ENCODE results near the gene KCNJ14.
"Not testable (repeated sequence)": the region's sequence is repeated elsewhere in the genome, so short reads cannot be mapped to it uniquely, and the experiment has no call there.

Gene KCNJ14

GRCh38 chr19:48488478-48488877 lies 33.1 kb downstream of the KCNJ14 start:
- DNase-seq (ENCODE audit: low spot score): not testable (repeated sequence)

- DNase-seq (ENCODE audit: low spot score): peak; percentile 74
Measured at GRCh38 chr19:48489608-48490216, 34.3 kb downstream of the KCNJ14 start.

GRCh38 chr19:48490981-48491792 lies 35.8 kb downstream of the KCNJ14 start:
- no peak for DNase-seq (ENCODE audit: low spot score)

GRCh38 chr19:48491793-48492123 lies 36.4 kb downstream of the KCNJ14 start:
- no peak for DNase-seq (ENCODE audit: low spot score)

DNA sequence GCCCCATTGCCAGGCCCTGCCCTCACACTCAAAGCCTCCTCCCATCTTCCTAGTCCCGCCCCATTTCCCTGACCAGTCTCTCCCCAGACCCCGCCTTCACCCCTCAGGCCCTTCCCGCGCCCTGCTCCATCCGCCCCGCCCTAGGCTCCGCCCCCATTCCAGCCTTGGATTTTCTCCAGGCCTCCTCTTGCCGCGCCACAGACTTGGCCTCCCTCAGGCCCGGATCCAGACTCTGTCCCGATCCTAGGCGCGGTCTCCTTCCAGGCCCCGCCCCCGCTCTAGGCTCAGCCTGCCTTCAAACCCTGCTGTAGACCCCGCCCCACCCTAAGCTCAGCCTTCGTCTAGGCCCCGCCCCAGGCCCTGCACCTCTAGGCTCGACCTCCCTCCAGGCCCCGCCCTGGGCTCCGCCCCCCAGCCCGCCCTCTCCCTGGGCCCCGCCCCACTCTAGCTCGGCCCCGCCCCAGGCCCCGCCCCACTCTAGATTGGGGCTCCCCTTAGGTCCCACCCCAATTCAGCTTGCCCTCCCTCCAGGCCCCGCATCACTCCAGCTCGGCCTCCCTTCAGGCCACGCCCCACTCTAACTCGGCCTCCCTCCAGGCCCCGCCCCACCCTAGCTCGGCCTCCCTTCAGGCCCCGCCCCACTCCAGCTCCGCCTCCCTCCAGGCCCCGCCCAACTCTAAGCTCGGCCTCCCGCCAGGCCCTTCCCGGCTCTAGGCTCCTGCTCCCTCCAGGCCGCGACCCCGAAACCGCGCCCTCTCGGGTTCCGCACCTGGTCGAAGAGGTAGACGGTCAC lies 37.7 kb downstream of the KCNJ14 start:
- peak; percentile 98 for DNase-seq (ENCODE audit: low spot score)

DNA sequence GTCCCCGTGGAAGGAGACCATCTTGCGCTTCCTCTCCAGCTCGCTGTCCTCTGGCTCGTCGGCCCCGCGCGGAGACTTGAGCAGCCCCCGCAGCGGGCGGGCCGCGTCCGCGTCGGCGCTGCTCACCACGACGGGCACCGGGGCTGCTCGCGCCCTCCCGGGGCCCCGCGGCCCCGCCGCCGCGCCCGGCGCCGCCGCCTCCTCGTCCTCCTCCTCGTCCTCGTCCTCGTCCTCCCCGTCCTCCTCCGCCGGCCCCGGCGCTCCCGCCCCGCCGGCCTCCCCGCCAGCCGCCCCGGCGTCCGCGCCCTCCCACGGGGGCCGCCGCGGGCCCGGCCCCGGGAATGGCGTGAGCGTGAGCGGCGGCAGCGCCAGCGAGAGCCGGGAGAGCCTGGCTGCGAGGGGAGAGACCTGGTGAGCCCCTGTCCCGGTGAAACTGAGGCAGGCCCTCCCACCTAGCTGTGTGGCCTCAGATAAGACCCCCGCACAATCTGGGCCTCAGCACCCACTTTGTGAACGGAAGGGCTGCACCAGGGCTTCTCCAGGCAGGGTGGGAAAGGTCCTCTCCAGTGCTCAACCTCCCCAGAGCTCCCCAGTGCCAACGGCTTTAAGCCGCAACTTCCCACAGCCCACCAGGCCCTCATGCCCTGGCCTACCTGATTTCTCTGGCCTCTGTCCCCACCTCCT lies 38.5 kb downstream of the KCNJ14 start:
- no peak for DNase-seq (ENCODE audit: low spot score)

- no peak for DNase-seq (ENCODE audit: low spot score)
Measured at GRCh38 chr19:48495396-48495795, 40.0 kb downstream of the KCNJ14 start.

GRCh38 chr19:48496959-48497727 lies 41.8 kb downstream of the KCNJ14 start:
- no peak for DNase-seq (ENCODE audit: low spot score)

DNA sequence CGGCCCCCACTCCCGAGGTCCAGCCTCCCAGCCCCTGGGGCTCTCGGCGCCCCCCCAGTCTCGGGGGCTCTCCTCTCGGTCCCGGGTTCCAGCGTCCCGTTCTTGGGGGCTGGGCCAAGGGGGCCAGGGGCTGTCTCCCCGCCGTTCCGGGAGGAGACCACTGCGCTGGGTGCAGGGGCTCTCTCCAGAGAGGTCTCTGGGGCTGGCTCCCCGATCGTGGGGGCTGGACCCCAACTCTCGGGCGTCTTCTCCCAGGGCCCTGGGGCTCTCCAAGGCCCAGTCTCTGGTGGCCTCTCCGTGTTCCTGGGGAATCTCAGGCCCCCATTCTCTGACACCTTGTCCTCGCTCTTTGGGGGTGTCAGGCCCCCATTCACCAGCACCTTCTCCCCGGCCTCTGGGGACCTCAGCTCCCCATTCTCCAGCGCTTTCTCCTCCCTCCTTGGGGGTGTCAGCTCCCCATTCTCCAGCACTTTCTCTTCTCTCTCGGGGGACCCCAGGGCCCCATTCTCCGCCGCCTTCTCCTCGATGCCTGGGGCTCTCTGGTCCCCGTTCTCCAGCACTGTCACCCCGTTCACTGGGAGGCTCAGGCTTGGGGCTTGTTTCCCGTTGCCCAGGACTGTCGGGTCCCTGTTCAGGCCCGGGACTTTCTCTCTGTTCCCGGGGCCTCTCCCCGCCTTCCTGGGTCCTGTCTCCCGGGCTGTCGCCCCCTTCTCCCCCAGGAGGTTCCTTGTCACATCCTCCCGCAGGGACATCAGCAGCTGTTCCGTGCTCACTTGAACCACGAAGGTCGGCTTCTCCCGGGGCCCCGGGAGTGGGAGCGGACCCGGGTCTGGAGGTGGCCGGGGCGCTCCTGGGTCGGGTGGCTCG lies 42.6 kb downstream of the KCNJ14 start:
- no peak for DNase-seq (ENCODE audit: low spot score)

DNA sequence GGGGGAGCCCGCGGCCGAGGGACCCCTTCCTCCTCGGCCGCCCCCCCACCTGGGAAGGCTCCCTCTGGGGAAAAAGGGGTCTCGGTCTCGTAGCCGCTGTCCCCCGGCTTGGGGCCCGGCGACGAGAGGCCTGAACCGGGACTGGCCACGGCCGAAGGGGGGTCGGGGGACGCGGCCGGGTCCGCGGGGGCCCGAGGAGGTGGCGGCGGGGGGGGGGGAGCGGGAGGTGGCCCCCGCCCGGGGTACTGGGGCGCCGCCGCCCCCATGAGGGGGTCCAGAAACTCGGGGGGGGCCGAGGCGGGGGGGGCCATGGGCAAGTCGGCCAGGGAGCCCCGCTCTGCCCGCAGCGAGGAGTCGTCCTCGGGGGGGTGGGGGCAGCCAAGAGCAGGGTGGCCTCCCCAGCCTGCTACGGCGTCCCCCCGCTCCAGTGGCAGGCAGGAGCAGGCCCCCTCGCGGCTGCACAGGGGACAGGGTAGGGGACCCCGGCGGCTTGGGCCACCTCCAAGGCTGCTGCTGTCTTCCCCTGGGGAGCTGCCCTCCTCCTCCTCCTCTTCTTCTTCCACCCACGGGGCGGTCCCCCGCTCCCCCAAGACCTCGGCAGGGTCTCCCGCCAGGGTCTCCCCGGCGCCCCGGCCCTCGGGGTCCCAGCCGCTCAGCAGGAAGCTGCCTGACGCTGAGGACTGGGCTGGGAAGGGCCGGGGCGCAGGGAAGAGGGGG lies 43.4 kb downstream of the KCNJ14 start:
- DNase-seq (ENCODE audit: low spot score): no peak

- no peak for DNase-seq (ENCODE audit: low spot score)
Measured at GRCh38 chr19:48499316-48500090, 44.1 kb downstream of the KCNJ14 start.

- no peak for DNase-seq (ENCODE audit: low spot score)
Measured at GRCh38 chr19:48500830-48501493, 45.6 kb downstream of the KCNJ14 start.

DNA sequence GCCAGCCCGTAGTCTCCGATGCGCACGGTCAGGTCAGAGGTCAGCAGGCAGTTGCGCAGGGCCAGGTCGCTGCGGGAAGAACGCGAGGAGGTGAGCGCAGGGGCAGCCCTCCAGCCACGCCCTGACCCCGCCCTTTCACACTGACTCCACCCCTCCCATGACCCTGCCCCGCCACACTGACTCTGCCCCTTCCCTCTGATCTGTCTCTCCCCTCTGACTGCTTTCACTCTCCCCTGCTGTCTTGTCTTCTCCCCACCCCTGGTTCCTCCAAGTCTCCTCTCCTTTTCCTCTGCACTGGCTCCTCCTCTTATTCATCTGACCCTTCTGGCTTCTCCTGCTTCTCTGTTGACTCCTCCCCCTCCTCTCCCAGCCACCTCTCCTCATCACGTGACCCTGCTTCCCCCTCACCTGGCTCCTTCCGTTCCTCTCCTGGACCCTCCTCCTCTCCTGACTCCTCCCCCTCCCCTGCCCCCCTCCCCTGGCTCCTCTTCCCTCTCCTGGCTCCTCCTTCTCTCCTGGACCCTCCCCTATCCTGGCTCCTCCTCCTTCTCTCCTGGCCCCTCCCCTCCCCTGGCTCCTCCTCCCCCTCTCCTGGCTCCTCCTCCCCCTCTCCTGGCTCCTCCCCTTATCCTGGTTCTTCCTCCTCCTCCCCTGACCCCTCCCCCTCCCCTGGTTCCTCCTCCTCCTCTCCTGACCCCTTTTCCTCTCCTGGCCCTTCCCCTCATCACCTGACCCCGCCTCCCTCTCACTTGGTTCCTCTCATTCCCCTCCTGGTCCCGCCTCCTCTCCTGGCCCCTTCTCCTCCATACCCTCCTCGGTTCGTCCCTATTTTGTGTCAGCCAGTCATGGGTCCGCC lies 46.3 kb downstream of the KCNJ14 start:
- peak; percentile 69 for DNase-seq (ENCODE audit: low spot score)

DNA sequence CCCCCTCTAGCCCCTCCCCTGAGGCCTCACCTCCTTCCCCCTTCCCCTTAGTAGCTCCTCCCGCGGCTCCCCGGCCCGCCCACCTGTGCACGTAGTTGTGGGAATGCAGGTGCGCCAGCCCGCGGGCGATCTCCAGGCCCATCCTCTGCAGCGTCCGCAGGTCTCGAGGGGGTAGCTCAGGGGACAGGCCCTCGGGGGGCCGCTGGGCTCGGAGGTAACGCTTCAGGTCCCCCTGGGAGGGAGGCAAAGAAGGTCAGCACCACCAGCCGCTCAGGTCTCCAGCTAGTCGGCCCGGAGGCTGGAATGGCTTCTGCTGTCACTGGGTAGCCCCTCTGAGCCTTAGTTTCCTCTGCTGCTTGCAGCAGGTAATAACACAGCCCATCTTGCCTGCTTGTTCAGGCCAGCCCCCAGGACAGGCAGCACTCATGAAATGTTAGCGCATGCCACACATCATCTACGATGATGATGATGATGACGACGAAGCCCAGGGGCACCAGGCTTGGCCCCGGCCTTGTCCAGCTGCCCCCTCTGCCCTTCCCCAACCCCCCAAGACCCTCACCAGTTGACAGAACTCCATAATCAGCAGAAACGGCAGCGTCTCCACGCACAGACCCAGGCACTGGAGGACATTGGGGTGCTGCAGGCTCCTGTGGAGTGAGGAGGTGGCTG lies 47.1 kb downstream of the KCNJ14 start:
- DNase-seq (ENCODE audit: low spot score): no peak

- peak; percentile 60 for DNase-seq (ENCODE audit: low spot score)
Measured at GRCh38 chr19:48506138-48506733, 50.9 kb downstream of the KCNJ14 start.

GRCh38 chr19:48507911-48508439 lies 52.6 kb downstream of the KCNJ14 start:
- no peak for DNase-seq (ENCODE audit: low spot score)

Data from LoVo (cell line).